MG63 (cell line): ENCODE data around the gene NUDT3. TPM values are rescaled to one million over a fixed set of nuclear protein-coding genes. Genes with fewer than 3 reads are reported as not detected.

ENCODE experiments used
- DNase-seq: peaks from one replicate; pipeline ENCODE4 v3.0.0-alpha.2; 2020
- H3K27me3 ChIP-seq: fragments of 250-450 bp; sonication (Bioruptor Pico); 2 replicates; pipeline ENCODE4 v1.5.1; 2020; ENCODE audit warnings: mild to moderate bottlenecking, moderate library complexity
- H3K36me3 ChIP-seq: fragments of 250-450 bp; sonication (Bioruptor Pico); 2 replicates; pipeline ENCODE4 v1.5.1; 2020; ENCODE audit warnings: mild to moderate bottlenecking, moderate library complexity
- H3K4me3 ChIP-seq: fragments of 250-450 bp; sonication (Bioruptor Pico); 2 replicates; pipeline ENCODE4 v1.5.1; 2020; ENCODE audit warnings: mild to moderate bottlenecking, moderate library complexity
- H3K9me3 ChIP-seq: fragments of 250-450 bp; sonication (Bioruptor Pico); 2 replicates; pipeline ENCODE4 v1.5.1; 2020; ENCODE audit warnings: mild to moderate bottlenecking, moderate library complexity
- total RNA-seq: library from RNA; depleted of rRNA; stranded (reverse); fragments of >200 nt; shearing (Covaris generic); gene quantifications from 2 replicates; pipeline ENCODE4 v1.2.3, GENCODE V29; 2014; ENCODE audit warnings: low replicate concordance

The NUDT3 gene
- total RNA-seq, 1 experiment from 2014 or later, result 2.6 TPM

DNA sequence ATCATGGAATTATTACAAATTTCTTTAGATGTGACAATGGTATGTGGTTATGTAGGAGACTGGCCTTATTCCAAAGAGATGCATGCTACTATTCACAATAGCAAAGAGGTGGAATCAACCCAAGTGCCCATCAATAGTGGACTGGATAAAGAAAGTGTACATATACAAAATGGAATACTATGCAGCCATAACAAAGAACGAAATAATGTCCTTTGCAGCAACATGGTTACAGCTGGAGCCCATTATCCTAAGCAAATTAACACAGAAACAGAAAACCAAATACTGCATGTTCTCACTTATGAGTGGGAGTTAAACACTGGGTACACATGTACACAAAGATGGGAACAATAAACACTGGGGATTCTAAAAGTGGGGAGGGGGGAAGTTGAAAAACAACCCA is 69.7 kb downstream of the NUDT3 start:
- Histone ChIP-seq H3K9me3 (no peaks in the 10 kb centered on the region), H3K36me3 (no peaks in the 10 kb centered on the region; the same call in 1 of the 2 replicates), H3K4me3 (no peak overlapping the region), H3K27me3 (no peaks in the 10 kb centered on the region)
- DNase-seq, result no peak

DNA sequence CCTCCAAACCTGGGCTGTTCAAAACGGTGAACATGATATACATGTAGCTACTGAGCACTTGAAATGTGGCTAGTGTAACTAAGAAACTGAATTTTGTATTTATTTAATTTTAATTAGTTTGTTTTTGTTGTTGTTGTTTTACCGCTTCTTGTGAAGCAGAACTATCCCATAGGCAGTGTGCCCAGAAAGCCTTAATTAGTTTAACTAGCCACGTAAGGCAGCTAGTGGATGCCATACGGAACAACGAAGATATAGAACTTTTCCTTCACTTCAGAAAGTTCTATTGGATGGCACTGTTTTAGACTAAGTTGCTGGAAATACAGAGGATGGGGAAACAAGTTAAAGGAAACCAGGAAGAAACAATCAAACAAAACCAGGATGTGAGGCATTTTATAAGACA is 70.6 kb downstream of the NUDT3 start:
- H3K36me3 ChIP-seq, result no peaks in the 10 kb centered on the region; the same call in 1 of the 2 replicates
- no peaks in the 10 kb centered on the region for H3K9me3 ChIP-seq
- no peak for DNase-seq
- no peak overlapping the region for H3K4me3 ChIP-seq
- no peaks in the 10 kb centered on the region for H3K27me3 ChIP-seq

DNA sequence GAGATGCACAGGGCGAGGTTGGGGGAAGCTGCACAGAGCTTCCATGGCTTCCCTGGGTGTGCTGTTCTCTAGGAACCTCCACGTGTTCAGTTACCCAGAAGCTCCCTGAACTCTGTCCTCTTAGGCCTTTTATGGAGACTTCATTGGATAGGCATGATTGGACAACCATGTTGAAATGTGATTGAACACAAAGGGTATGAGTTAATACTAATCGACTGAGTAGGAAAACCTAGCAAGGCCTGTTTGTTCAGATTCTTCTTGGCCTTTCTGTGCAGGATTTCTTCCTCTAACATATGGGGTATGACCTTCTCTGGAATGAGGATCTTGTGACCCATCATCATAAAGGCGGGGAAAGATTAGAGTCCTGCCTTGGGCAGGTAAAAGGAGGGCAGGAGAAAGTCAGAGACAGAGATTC is 73.0 kb downstream of the NUDT3 start:
- no peak for DNase-seq
- Histone ChIP-seq H3K36me3 (no peaks in the 10 kb centered on the region; the same call in 1 of the 2 replicates), H3K9me3 (no peaks in the 10 kb centered on the region), H3K4me3 (no peak overlapping the region), H3K27me3 (no peaks in the 10 kb centered on the region)

DNA sequence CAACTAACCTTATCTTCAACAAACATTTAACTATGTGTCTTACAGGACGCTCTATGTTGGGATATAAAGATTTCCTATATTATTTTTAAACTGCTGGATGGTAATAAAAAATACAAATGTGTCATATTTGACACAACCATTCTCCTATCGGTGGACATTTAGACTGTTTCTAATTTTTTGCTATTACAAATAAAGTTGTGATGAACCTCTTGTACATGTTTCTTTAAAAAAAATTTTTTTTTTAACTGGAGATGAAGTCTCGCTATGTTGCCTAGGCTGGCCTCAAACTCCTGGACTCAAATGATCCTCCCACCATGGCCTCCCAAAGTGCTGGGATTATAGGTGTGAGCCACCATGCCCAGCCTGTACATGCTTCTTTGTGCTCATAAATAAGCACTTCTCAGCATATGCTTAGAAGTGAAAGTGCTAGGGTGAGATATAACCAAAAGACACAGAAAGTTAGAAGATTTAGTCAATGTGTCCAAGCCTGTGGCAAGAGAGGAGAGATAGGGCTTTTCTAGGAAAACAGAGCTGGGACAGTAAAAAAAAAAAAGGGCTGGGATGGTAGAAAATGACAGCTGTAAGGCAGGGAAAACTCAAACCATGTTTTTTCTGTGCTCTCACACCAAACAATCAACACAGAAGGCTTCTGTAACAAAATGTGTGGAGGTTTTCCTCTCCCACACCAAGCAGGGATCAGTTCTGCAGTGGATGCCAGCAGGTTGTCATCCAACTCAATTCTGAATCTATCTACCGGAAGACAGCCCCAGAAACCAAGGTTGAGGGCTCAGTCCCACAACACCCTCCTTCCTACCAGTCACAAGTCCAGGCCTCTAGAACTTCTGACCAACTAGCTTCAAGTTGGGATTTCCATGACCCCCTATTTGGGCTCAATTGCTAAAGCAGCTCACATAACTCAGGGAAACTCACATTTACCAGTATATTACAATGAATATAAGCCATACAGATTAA is 73.7 kb downstream of the NUDT3 start:
- Histone ChIP-seq H3K36me3 (no peaks in the 10 kb centered on the region; the same call in 1 of the 2 replicates), H3K4me3 (no peak overlapping the region), H3K9me3 (no peaks in the 10 kb centered on the region), H3K27me3 (no peaks in the 10 kb centered on the region)
- DNase-seq, result no peak

DNA sequence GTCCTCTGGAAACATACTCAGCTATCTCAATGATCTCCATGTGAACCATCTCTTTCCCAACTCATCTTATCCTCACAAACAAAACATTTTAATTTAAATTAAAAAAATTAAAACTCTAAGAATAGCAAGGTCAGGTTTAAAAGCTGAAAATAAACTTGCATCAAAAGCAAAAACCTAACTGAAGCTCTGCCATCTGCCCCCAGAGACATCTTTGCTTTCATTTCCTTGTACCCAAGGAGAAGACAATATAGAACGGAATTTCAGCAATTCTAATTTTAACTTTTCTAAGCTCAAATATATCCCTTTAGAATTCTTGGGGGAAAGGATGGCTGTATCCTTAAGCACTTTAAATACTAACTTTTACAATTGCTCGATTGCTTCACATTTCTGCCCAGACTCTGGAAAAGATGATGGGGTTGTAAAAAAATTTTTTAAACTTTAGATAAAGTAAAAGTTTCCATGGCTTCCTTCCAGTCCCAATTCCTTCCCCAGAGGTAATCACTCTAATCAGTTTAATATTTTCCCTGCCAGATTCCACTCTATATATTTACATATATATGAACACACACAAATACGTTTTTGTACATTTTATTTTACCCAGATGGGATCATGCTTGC is 74.5 kb downstream of the NUDT3 start:
- H3K36me3 ChIP-seq, result no peaks in the 10 kb centered on the region; the same call in 1 of the 2 replicates
- no peak for DNase-seq
- no peaks in the 10 kb centered on the region for H3K27me3 ChIP-seq
- no peak overlapping the region for H3K4me3 ChIP-seq
- no peaks in the 10 kb centered on the region for H3K9me3 ChIP-seq

DNA sequence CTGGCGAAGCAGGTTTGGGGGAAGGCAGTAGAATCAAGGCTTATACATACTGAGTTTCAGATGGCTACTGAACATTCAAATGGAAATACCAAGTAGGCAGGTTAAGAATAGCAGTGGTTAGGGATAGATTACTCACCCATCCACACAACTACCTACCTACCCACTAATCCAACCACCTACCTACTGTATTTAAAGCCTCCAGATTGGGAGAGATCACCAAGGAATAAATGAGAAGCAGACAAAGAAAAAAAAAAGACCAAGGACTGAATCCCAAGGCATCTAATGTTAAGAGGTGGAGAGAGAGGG is 75.3 kb downstream of the NUDT3 start:
- no peaks in the 10 kb centered on the region for H3K27me3 ChIP-seq
- no peaks in the 10 kb centered on the region for H3K36me3 ChIP-seq
- no peak for DNase-seq
- no peak overlapping the region for H3K4me3 ChIP-seq
- no peaks in the 10 kb centered on the region for H3K9me3 ChIP-seq

DNA sequence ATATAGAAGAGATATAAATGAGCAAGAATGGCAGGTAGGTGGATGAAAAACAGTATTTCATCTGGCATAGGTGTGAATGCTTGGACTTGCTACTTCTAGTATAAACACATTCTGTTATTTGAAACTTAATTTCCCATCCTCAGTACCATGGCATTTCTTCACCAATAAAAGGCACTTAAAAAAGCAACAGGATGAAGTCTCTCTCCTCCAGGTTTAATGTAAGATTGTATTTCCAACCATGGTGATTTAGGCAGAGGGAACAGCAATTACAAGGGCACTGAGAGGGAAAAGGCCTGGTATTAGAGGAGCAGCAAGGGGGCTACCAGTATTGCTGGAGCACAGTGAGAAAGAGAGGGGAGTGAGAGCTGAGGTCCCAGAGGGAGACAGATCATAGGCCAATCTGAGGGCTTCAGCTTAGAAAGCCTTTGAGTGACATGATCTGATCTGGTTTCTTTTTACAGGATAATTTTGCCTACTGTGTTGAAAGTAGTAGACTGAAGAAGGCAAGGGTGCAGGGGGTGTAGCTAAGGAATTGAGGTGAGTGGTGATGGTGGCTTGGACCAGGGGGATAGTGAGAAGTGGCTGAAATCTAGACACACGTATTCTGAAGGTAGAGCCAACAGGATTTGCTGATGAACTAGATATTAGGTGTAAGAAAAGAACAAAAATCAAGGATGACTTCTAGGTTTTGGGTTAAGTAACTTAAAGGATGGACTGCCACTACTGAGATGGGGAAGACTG is 75.9 kb downstream of the NUDT3 start:
- H3K27me3 ChIP-seq, result no peaks in the 10 kb centered on the region
- H3K4me3 ChIP-seq, result no peak overlapping the region
- no peaks in the 10 kb centered on the region for H3K9me3 ChIP-seq
- DNase-seq, result no peak
- no peaks in the 10 kb centered on the region for H3K36me3 ChIP-seq

DNA sequence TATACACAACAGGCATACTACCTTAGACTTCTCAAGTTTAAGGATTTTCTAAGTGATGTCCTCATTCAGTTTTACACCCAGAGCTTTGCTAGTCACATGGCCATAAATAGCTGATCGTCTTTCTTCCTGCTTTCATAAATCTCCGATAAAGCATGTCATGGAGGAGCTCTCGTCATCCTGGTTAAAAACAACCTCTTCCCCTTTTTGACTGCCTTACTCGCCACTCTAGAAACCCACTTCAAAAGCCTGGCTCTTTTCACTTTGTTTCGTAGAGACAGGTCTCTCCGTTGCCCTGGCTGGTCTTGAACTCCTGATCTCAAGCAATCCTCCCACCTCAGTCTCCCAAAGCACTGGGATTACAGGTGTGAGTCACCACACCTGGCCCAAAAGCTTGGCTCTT is 76.7 kb downstream of the NUDT3 start:
- Histone ChIP-seq H3K27me3 (no peaks in the 10 kb centered on the region), H3K36me3 (no peaks in the 10 kb centered on the region), H3K9me3 (no peaks in the 10 kb centered on the region), H3K4me3 (no peak overlapping the region)
- DNase-seq, result no peak

DNA sequence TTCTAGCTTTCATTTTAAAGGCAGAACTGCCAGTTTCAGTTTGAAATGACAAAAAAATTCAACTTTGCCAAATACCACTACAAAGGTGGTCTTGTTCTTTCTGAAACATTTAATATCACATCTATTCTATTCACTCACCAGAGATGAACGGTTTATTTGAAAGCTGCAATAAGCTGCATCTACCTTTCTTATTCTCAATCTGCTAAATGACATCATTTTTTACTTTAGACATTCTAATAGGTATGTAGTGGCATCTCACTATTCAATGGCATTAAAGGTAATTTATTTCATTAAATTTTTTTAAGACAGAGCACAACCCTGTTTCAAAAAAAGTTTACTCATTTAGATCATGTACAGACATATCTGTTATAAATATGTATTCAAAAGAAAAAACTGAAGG is 77.2 kb downstream of the NUDT3 start:
- no peak overlapping the region for H3K4me3 ChIP-seq
- no peak for DNase-seq
- no peaks in the 10 kb centered on the region for H3K27me3 ChIP-seq
- H3K36me3 ChIP-seq, result no peaks in the 10 kb centered on the region
- H3K9me3 ChIP-seq, result no peaks in the 10 kb centered on the region

DNA sequence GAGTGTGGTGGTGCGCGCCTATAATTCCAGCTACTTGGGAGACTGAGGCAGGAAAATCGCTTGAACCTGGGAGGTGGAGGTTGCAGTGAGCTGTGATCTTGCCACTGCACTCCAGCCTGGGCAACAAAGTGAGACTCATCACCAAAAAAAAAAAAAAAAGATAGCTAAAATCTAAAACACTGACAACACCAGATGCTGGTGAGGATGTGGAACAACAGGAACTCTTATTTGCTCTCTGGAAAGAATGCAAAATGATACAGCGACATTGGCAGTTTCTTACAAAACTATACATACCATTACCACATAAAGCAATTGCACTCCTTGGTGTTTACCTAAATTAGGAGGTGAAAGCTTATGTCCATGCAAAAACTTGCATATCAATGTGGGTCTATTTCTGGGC is 80.2 kb downstream of the NUDT3 start:
- DNase-seq, result no peak
- Histone ChIP-seq H3K9me3 (no peaks in the 10 kb centered on the region), H3K36me3 (no peaks in the 10 kb centered on the region), H3K4me3 (no peak overlapping the region), H3K27me3 (no peaks in the 10 kb centered on the region)

DNA sequence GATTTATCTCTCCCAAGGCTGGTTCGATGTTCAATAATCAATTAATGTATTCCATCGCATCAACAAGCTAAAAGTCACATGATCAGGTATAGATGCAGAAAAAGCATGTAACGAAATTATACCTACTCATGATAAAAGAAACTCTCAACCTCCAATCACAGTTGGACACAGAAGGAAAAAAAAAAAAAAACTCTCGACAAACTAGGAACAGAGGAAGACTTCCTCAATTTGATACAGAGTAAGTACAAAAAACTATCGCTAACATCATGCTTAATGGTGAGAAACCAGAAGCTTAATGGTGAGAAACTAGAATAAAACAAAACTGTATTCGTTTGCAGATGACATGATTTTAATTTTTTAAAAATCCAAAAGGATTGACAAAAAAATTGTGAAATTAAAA is 81.7 kb downstream of the NUDT3 start:
- Histone ChIP-seq H3K36me3 (no peaks in the 10 kb centered on the region), H3K4me3 (no peak overlapping the region), H3K9me3 (no peaks in the 10 kb centered on the region), H3K27me3 (no peaks in the 10 kb centered on the region)
- DNase-seq, result no peak

DNA sequence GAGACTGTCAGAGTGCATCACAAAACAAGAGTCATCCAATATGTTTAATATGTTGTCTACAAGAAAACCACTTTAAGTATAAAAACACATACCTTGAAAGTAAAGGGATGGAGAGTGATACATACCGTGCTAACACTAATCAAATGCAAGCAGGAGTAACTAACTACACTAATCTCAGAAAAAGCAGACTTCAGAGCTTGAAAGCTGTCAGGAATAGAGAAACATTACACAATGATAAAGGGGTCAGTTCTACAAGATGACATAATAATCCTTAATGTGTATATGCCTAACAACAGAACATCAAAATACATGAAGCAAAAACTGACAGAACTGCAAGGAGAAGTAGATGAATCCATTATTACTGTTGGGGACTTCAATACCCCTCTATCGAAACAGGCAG is 84.0 kb downstream of the NUDT3 start:
- no peak for DNase-seq
- H3K9me3 ChIP-seq, result no peaks in the 10 kb centered on the region
- H3K36me3 ChIP-seq, result no peaks in the 10 kb centered on the region
- H3K4me3 ChIP-seq, result no peak overlapping the region
- no peaks in the 10 kb centered on the region for H3K27me3 ChIP-seq

DNA sequence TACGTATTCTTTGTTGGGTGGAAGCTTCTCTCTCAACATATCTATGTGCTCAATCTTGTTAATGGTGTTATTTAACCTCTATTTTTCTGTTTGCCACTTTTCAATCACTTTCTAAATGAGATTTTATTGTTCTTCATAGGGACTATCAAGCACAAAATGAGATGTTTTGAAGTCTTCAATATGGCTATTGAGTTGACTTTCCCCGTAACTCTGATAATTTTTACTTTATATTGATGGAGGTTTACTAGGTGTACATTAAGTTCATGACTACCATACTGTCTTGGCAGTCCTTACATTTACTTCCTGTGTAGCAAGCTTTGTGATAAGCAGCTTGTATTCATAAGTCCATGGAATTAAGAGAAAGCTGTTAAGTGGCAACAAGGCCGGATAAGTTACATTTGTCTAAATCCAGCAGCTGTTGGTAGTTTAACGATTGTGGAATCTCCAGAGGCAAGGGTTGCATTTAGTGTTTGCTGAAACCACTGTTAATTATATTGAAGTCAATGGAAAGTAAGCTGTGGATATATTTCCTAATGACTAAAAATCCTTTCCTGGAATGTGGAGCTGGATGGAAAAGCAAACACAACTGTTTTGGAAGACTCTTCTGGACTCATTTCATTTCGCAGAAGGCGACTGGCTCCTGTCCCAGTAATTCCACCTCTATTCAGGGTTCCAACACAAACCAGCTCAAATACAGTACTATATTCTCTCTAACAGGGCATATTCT is 86.3 kb downstream of the NUDT3 start:
- Histone ChIP-seq H3K27me3 (no peaks in the 10 kb centered on the region), H3K36me3 (no peaks in the 10 kb centered on the region), H3K4me3 (no peak overlapping the region), H3K9me3 (no peaks in the 10 kb centered on the region)
- no peak for DNase-seq

DNA sequence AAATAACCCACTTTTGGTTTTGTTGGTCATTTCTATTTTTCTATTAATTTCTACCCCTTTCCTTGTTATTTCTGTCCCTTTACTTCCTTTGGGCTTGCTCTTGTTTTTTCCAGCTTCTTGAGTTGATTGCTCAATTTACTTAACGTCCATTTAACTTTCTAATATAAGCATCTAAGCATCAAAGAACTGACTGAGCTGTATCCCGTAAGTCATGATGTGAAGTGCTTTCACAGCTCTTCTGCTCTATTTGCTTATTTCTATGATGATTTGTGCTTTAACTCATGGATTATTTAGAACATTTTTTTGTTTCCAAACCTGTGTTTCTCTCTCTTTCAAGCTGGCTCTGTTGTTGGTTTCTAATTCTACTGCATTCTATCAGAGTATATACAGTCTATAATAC is 87.0 kb downstream of the NUDT3 start:
- Histone ChIP-seq H3K9me3 (no peaks in the 10 kb centered on the region), H3K36me3 (no peaks in the 10 kb centered on the region), H3K4me3 (no peak overlapping the region), H3K27me3 (no peaks in the 10 kb centered on the region)
- no peak for DNase-seq

DNA sequence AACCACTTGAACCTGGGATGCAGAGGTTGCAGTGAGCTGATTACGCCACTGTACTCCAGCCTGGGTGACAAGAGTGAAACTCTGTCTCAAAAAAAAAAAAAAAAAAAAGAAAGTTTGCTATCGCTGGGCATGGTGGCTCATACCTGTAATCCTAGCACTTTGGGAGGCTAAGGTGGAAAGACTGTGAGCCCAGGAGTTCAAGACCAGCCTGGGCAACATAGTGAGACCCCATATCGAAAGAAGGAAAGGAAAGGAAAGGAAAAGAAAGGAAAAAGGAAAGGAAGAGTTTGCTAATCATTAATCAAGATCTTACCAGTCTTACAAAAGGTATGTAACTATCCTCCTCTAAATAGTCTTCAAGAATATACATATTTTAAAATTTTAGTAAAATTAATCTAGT is 88.3 kb downstream of the NUDT3 start:
- DNase-seq, result no peak
- Histone ChIP-seq H3K27me3 (no peaks in the 10 kb centered on the region), H3K4me3 (no peak overlapping the region), H3K9me3 (no peaks in the 10 kb centered on the region), H3K36me3 (no peaks in the 10 kb centered on the region)

DNA sequence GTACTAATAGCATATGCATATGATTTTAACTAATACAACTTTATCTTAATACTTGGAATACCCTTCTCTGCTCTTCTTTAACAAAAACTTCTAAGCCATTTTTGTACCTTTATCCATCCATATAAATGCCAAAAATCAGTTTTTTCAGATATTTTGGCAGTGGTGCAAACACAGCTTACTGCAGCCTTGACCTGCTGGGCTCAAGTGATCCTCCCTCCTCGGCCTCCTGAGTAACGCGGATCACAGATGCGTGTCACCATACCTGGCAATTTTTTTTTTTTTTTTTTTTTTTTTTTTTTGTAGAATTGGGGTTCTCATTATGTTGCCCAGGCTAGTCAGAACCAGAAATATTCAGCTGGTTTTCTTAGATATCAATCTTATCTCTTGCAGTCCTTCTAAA is 89.5 kb downstream of the NUDT3 start:
- Histone ChIP-seq H3K4me3 (no peak overlapping the region), H3K36me3 (no peaks in the 10 kb centered on the region), H3K9me3 (no peaks in the 10 kb centered on the region), H3K27me3 (no peaks in the 10 kb centered on the region)
- no peak for DNase-seq

DNA sequence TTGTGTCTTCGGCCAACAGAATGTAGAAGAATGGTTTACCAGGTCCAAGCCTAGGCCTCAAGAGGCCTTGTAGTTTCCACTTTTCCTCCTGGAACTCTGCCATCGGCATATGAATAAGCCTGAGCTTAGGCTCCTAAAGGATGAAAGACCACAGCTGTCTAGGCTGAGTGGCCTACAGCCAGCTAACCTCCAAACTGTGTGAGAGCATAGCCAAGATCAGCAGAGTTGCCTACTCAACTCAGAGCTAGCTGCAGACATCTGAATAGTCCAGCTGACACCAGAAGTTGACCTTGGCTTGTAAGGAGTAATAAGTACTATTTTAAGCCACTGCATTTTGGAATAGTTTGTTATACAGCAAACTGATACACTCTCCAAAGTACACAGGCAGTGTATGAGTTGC is 91.1 kb downstream of the NUDT3 start:
- DNase-seq, result peak; percentile 84
- Histone ChIP-seq H3K36me3 (no peaks in the 10 kb centered on the region), H3K27me3 (no peaks in the 10 kb centered on the region), H3K4me3 (no peak overlapping the region), H3K9me3 (no peaks in the 10 kb centered on the region)
